K562 (cell line): ENCODE data around the gene LRRC27. TPM values are rescaled to one million over a fixed set of nuclear protein-coding genes. Genes with fewer than 3 reads are reported as not detected.
A peak's percentile ranks its signal among the peaks of the same experiment; 100 is the strongest.

Source experiments
- BCLAF1 ChIP-seq, 2 experiments: fragments of 450-650 bp in 1 of 2; IDR thresholded peaks; 2 replicates each; pipeline ENCODE4 v1.6.1; 2011 to 2017; ENCODE audit warnings: low read depth in 2 of 2, antibody characterized with exemption in 1 of 2, borderline replicate concordance in 1 of 2, low read length in 1 of 2, mild to moderate bottlenecking in 1 of 2, mixed read lengths in 1 of 2; ENCODE audit not compliant: control insufficient read depth in 1 of 2
- JUNB ChIP-seq: fragments of 450-650 bp; formaldehyde crosslinking; conservative IDR thresholded peaks from 2 replicates; pipeline ENCODE4 v1.4.0; 2020; ENCODE audit warnings: mild to moderate bottlenecking
- SRSF1 ChIP-seq: fragments of 200-400 bp; formaldehyde crosslinking; IDR thresholded peaks from 2 replicates; pipeline ENCODE4 v1.6.1; 2017; ENCODE audit warnings: mild to moderate bottlenecking, low read depth, low read length, moderate library complexity
- TBL1XR1 ChIP-seq, 2 experiments: IDR thresholded peaks; 2 replicates each; pipeline ENCODE4 v1.6.1; 2012; ENCODE audit warnings: improper control_type of control experiment in 2 of 2, low read length in 2 of 2, mild to moderate bottlenecking in 1 of 2
- YBX1 ChIP-seq: fragments of 450-650 bp; IDR thresholded peaks from 2 replicates; pipeline ENCODE4 v1.7.1; 2016; ENCODE audit warnings: mild to moderate bottlenecking
- ZNF124 ChIP-seq: sonication (generic); formaldehyde crosslinking; IDR thresholded peaks from 2 replicates; pipeline ENCODE4 v1.8.1; 2022; ENCODE audit warnings: missing genetic modification reagents
- ZNF644 ChIP-seq: fragments of 200-800 bp; sonication (Bioruptor generic); IDR thresholded peaks from 2 replicates; pipeline ENCODE4 v1.6.1; 2016; ENCODE audit warnings: low read depth, missing genetic modification characterization, missing compliant biosample characterization
- polyA plus RNA-seq, 8 experiments: library from polyadenylated mRNA; depleted of rRNA in 4 of 8; stranded (reverse) in 5 of 8; unstranded in 3 of 8; fragments of >200 nt; fragmentation: Nextera tagmentation in 2 of 8; fragmentation: Illumina TruSeq in 1 of 8; extraction: Ambion mirVana in 2 of 8; extraction: Trizol in 1 of 8; gene quantifications; 2 replicates each; pipeline versions ENCODE4 v1.2.1 to v1.2.3, GENCODE V29; 2011 to 2014; ENCODE audit warnings: inconsistent platforms in 1 of 8, missing spikeins in 1 of 8
- total RNA-seq, 7 experiments: library from RNA; depleted of rRNA in 6 of 7; stranded (reverse); fragments of >200 nt in 6 of 7; fragmentation: Illumina TruSeq in 2 of 7; extraction: Trizol in 2 of 7; gene quantifications; 2 replicates each; pipeline versions ENCODE4 v1.2.1 to v1.2.3, GENCODE V29; 2011 to 2021; ENCODE audit warnings: low replicate concordance in 1 of 7
- TF ChIP-seq, protein P1 (sequence below): sonication (generic); formaldehyde crosslinking; IDR thresholded peaks from 2 replicates; pipeline ENCODE4 v1.8.0; 2022; ENCODE audit warnings: mild to moderate bottlenecking, missing genetic modification reagents

Gene LRRC27
- total and polyA plus RNA-seq, 9 of the 15 experiments (the other 6 are each of a cell fraction or from before 2014, with no cell fraction given) = 0.10 to 2.7 (median 1.4) TPM

GRCh38 chr10:132332433-132332754 lies 401 bp downstream of the LRRC27 start (continued):
- no peak for TF ChIP-seq TBL1XR1 (IDR thresholded peaks at IDR 0.05; ENCODE audit: low read length in 2 of 2)
- TF ChIP-seq ZNF644 (tag) = no peak
- TF ChIP-seq JUNB (CRISPR knock-in tag) = no peak
- no peak for TF ChIP-seq ZNF124
- TF ChIP-seq, protein P1, sequence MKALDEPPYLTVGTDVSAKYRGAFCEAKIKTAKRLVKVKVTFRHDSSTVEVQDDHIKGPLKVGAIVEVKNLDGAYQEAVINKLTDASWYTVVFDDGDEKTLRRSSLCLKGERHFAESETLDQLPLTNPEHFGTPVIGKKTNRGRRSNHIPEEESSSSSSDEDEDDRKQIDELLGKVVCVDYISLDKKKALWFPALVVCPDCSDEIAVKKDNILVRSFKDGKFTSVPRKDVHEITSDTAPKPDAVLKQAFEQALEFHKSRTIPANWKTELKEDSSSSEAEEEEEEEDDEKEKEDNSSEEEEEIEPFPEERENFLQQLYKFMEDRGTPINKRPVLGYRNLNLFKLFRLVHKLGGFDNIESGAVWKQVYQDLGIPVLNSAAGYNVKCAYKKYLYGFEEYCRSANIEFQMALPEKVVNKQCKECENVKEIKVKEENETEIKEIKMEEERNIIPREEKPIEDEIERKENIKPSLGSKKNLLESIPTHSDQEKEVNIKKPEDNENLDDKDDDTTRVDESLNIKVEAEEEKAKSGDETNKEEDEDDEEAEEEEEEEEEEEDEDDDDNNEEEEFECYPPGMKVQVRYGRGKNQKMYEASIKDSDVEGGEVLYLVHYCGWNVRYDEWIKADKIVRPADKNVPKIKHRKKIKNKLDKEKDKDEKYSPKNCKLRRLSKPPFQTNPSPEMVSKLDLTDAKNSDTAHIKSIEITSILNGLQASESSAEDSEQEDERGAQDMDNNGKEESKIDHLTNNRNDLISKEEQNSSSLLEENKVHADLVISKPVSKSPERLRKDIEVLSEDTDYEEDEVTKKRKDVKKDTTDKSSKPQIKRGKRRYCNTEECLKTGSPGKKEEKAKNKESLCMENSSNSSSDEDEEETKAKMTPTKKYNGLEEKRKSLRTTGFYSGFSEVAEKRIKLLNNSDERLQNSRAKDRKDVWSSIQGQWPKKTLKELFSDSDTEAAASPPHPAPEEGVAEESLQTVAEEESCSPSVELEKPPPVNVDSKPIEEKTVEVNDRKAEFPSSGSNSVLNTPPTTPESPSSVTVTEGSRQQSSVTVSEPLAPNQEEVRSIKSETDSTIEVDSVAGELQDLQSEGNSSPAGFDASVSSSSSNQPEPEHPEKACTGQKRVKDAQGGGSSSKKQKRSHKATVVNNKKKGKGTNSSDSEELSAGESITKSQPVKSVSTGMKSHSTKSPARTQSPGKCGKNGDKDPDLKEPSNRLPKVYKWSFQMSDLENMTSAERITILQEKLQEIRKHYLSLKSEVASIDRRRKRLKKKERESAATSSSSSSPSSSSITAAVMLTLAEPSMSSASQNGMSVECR = 0 out of 2 replicates have a peak, but pooled peaks have one; percentile 19
- TF ChIP-seq YBX1 = no peak
- TF ChIP-seq BCLAF1 (IDR thresholded peaks at IDR 0.05; ENCODE audit: borderline replicate concordance in 1 of 2, control insufficient read depth in 1 of 2, low read depth in 2 of 2, low read length in 1 of 2) = no peak
- no peak for TF ChIP-seq SRSF1
